Heart left ventricle (tissue), 16 donors: ENCODE data around the gene QPRT. TPM values are rescaled to one million over a fixed set of nuclear protein-coding genes. Genes with fewer than 3 reads are reported as not detected.
"Not testable (repeated sequence)": the region's sequence is repeated elsewhere in the genome, so short reads cannot be mapped to it uniquely, and the experiment has no call there.

Source experiments
- ATAC-seq, 4 donors: fragments of 200-7000 bp; cut with Tn5 transposase; one replicate each; pipeline ENCODE4 v1.9.1; 2020 to 2022; ENCODE audit warnings: moderate library complexity in 4 of 4, mild to moderate bottlenecking in 3 of 4, moderate number of reproducible peaks in 1 of 4
- DNase-seq, 5 donors: peaks; one replicate each; pipeline ENCODE4 v3.0.0-alpha.2; 2020
- H3K27ac ChIP-seq, 12 donors: fragments of 200-600 bp; sonication (generic) in 4 of 12; one replicate each; pipeline versions ENCODE4 v1.5.0 to v1.8.0; 2016 to 2022; ENCODE audit warnings: mild to moderate bottlenecking in 2 of 12
- H3K27me3 ChIP-seq, 9 donors: fragments of 200-600 bp; sonication (generic) in 2 of 9; one replicate each; pipeline versions ENCODE4 v1.5.1 to v1.8.0; 2016 to 2022; ENCODE audit warnings: mild to moderate bottlenecking in 3 of 9
- H3K36me3 ChIP-seq, 9 donors: fragments of 200-600 bp; sonication (generic) in 2 of 9; one replicate each; pipeline versions ENCODE4 v1.5.0 to v1.8.0; 2018 to 2022; ENCODE audit warnings: mild to moderate bottlenecking in 2 of 9
- H3K4me1 ChIP-seq, 12 donors: fragments of 200-600 bp; sonication (generic) in 4 of 12; one replicate each; pipeline versions ENCODE4 v1.5.0 to v1.8.0; 2016 to 2022; ENCODE audit warnings: mild to moderate bottlenecking in 3 of 12
- H3K4me3 ChIP-seq, 12 donors: fragments of 200-600 bp; sonication (generic) in 4 of 12; one replicate each; pipeline versions ENCODE4 v1.5.0 to v1.8.0; 2017 to 2022; ENCODE audit warnings: mild to moderate bottlenecking in 9 of 12, moderate library complexity in 4 of 12
- H3K9me3 ChIP-seq, 12 donors: fragments of 200-600 bp; sonication (generic) in 4 of 12; one replicate each; pipeline versions ENCODE4 v1.5.0 to v1.8.0; 2016 to 2022; ENCODE audit warnings: mild to moderate bottlenecking in 1 of 12
- CTCF ChIP-seq, 12 donors: fragments of 200-600 bp; sonication (generic) in 4 of 12; IDR thresholded peaks; one replicate each; pipeline versions ENCODE4 v1.5.0 to v1.8.0; 2018 to 2022; ENCODE audit warnings: antibody characterized with exemption in 12 of 12, mild to moderate bottlenecking in 5 of 12
- POLR2A ChIP-seq, 2 donors: fragments of 450-650 bp; IDR thresholded peaks; one replicate each; pipeline ENCODE4 v1.6.1; 2017; ENCODE audit warnings: antibody characterized with exemption in 2 of 2, mild to moderate bottlenecking in 2 of 2, moderate library complexity in 2 of 2
- WGBS, 4 donors: extraction: QIAGEN DNeasy Blood & Tissue Kit in 2 of 4; methylation state at CpG; one replicate each; pipeline versions ENCODE4 v1.1.5 to v1.1.7; 2013 to 2018; 5-methylcytosine and 5-hydroxymethylcytosine counted together
- intact Hi-C, 10 donors: fragments of 100-400 bp; cut with DNase I; formaldehyde crosslinking; loops; one replicate each; pipeline versions ENCODE4 v1.11.1 to v1.14.2; 2022
- polyA plus RNA-seq, 2 donors: library from polyadenylated mRNA; stranded (reverse); fragments of 200-250 nt; gene quantifications; one replicate each; pipeline ENCODE4 v1.2.3, GENCODE V29; 2013
- total RNA-seq, 9 donors: library from RNA; depleted of rRNA in 2 of 9; stranded (reverse); fragments of >200 nt in 2 of 9; fragmentation: NEBNext Ultra II Directional in 3 of 9; extraction: Animal tissue kit (Norgen Biotek cat#: 25700) in 3 of 9; gene quantifications; one replicate each; pipeline versions ENCODE4 v1.1.0 to v1.2.4, GENCODE V29; 2016 to 2023
- donor health status: ischemic (EF 13 %, LVEDD 7.1; RV severe dilation, severe dysfunction).
- donor health status: healthy with polysubstance abuse.
- donor health status: DM: no; HTN: yes; CAD: no.
- donor health status: DM: no; HTN: no; CAD: no.
- donor health status: ischemic (EF 25% LVEDD 6.9; RV normal size, moderate dysfunction).
- donor health status: ischemic (EF 25% LVEDD 5.7; RV mildly dilated, moderate dysfunction).
- donor health status: healthy.
- donor health status: DM: yes; HTN: yes; CAD: no.
- donor health status: ischemic (EF 35%, LVEDD 5.7; RV mildly dilated, moderate dysfunction).
- donor health status: nonischemic (EF 11% LVEDD 7.7; RV severe dilation, severe dysfunction).
- donor health status: DM: yes; HTN: yes; CAD: no.
- donor health status: PGD.
- donor health status: ischemic (EF 29% LVEDD 5.4; RV normal size, mild dysfunction).
- donor health status: nonischemic (EF 23%, LVEDD 6.1; RV moderate dilation, normal function).

Gene QPRT
- total and polyA plus RNA-seq, 11 donors = 3.6 to 36.5 (median 23.1) TPM

GRCh38 chr16:29663807-29664090 is 15.2 kb upstream of the QPRT start:
- peaks cover 0 to 9% (median 0%) of the 10 kb centered on the region in 9 donors for H3K27me3 ChIP-seq
- H3K4me3 ChIP-seq = peak overlapping the region in 5 of 12 donors; percentile 18 to 61 (median 20)
- peak overlapping the region in 1 of 12 donors; percentile 82 for H3K27ac ChIP-seq
- DNase-seq (no peak), ATAC-seq (no peak)
- no peaks in the 10 kb centered on the region for H3K36me3 ChIP-seq
- peaks cover 0 to 60% (median 0%) of the 10 kb centered on the region in 12 donors for H3K4me1 ChIP-seq
- no peak for TF ChIP-seq POLR2A (IDR thresholded peaks at IDR 0.05)
- WGBS, 4 donors = 84 to 97% (median 92%) methylated on average over 3 of the region's 3 CpGs
- intact Hi-C loops = no loop called here
- H3K9me3 ChIP-seq = no peaks in the 10 kb centered on the region

GRCh38 chr16:29664091-29664921 is 14.7 kb upstream of the QPRT start:
- ATAC-seq (peak in 2 of 4 donors; percentile 15 to 16), DNase-seq (no peak)
- WGBS, 4 donors = 78 to 85% (median 83%) methylated on average over 28 to 35 of the region's 35 CpGs
- no peaks in the 10 kb centered on the region for H3K36me3 ChIP-seq
- H3K4me1 ChIP-seq = peaks cover 0 to 60% (median 0%) of the 10 kb centered on the region in 12 donors
- peak overlapping the region in 4 of 12 donors; percentile 5 to 61 (median 33) for H3K4me3 ChIP-seq
- peaks cover 0 to 9% (median 0%) of the 10 kb centered on the region in 9 donors for H3K27me3 ChIP-seq
- no peak for TF ChIP-seq POLR2A (IDR thresholded peaks at IDR 0.05)
- TF ChIP-seq CTCF (IDR thresholded peaks at IDR 0.05) = no peak
- intact Hi-C loops = no loop called here
- no peaks in the 10 kb centered on the region for H3K9me3 ChIP-seq
- peak overlapping the region in 1 of 12 donors; percentile 82 for H3K27ac ChIP-seq

GRCh38 chr16:29665294-29666077 is 13.5 kb upstream of the QPRT start:
- DNase-seq (no peak), ATAC-seq (no peak)
- WGBS, 4 donors = 73 to 81% (median 76%) methylated on average over 15 of the region's 15 CpGs
- TF ChIP-seq POLR2A (IDR thresholded peaks at IDR 0.05) (no peak), CTCF (IDR thresholded peaks at IDR 0.05) (no peak)
- Histone ChIP-seq H3K27me3 (peaks cover 0 to 9% (median 0%) of the 10 kb centered on the region in 9 donors), H3K36me3 (no peaks in the 10 kb centered on the region), H3K27ac (peak overlapping the region in 1 of 12 donors; percentile 32), H3K9me3 (no peaks in the 10 kb centered on the region), H3K4me1 (peaks cover 0 to 60% (median 0%) of the 10 kb centered on the region in 12 donors), H3K4me3 (peak overlapping the region in 2 of 12 donors; percentile 21 to 61)
- intact Hi-C loops = no loop called here

GRCh38 chr16:29667322-29667610 is 11.7 kb upstream of the QPRT start:
- intact Hi-C loops, H3K36me3 ChIP-seq, ATAC-seq, H3K27me3 ChIP-seq, DNase-seq, H3K9me3 ChIP-seq: not testable (repeated sequence)
- H3K27ac ChIP-seq = peak overlapping the region in 1 of 12 donors; percentile 30
- peak overlapping the region in 1 of 12 donors; percentile 61 for H3K4me3 ChIP-seq
- WGBS, 4 donors = 88 to 94% (median 89%) methylated on average over 6 of the region's 6 CpGs
- H3K4me1 ChIP-seq = peaks cover 0 to 52% (median 0%) of the 10 kb centered on the region in 12 donors

GRCh38 chr16:29667755-29668154 is 11.2 kb upstream of the QPRT start:
- 96 to 98% (median 97%) methylated on average over 12 of the region's 12 CpGs for WGBS, 4 donors
- peaks cover 0 to 9% (median 0%) of the 10 kb centered on the region in 9 donors for H3K27me3 ChIP-seq
- H3K27ac ChIP-seq = no peak overlapping the region
- DNase-seq (no peak), ATAC-seq (no peak)
- intact Hi-C loops = no loop called here
- H3K9me3 ChIP-seq = no peaks in the 10 kb centered on the region
- TF ChIP-seq POLR2A (IDR thresholded peaks at IDR 0.05) (no peak), CTCF (IDR thresholded peaks at IDR 0.05) (no peak)
- peaks cover 0 to 47% (median 0%) of the 10 kb centered on the region in 12 donors for H3K4me1 ChIP-seq
- H3K36me3 ChIP-seq = no peaks in the 10 kb centered on the region
- H3K4me3 ChIP-seq = no peak overlapping the region
